MM.1S (cell line): ENCODE measurements around the gene TTLL5.
A peak's percentile ranks its signal among the peaks of the same experiment; 100 is the strongest.

Source experiments
- CTCF ChIP-seq: fragments of 300-600 bp; sonication (generic); IDR thresholded peaks from 2 replicates; pipeline ENCODE4 v1.5.1; 2016; ENCODE audit warnings: antibody characterized with exemption, low read length, mixed read lengths
- EZH2 ChIP-seq: fragments of 300-600 bp; sonication (generic); optimal IDR thresholded peaks from 2 replicates; pipeline ENCODE3; 2017; ENCODE audit warnings: low read depth, mild to moderate bottlenecking, antibody characterized with exemption, low read length, mixed read lengths
- EZH2phosphoT487 ChIP-seq: fragments of 300-600 bp; sonication (generic); IDR thresholded peaks from 2 replicates; pipeline ENCODE4 v1.6.1; 2018; ENCODE audit warnings: antibody characterized with exemption, low read length

DNA sequence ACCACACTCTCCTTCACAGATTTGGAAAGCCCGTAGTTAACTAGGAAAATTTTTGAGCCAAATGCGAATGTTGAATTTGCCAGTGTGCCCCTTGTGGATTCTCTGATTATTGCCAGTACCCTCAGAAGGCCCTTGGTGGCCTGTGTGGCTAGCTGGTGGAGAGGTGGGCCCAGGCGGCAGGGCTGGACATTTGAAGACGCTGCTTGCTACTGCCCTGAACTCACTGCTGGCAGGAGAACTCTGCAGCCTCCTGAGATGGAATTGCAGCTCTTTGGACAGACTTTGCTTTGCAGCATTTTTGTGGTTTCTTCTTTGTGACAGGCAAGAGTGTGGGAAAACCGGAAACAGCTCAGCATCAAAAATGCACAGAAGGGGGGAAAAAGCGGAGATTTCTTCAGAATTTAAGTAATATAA, 223.2 kb downstream of the TTLL5 start:
- peak; percentile 11; the same call in 1 of the 2 replicates for TF ChIP-seq CTCF
- TF ChIP-seq EZH2phosphoT487, result no peak
- no peak for TF ChIP-seq EZH2
